ENCODE measurements around the gene RXRA.

GRCh38 chr9:134441227-134442084 is 115.2 kb downstream of the RXRA start:
- no peak for TF ChIP-seq POLR2AphosphoS5 (IDR thresholded peaks at IDR 0.05; ENCODE audit: borderline replicate concordance, low read depth, low read length)
- no peak for TF ChIP-seq EZH2 (IDR thresholded peaks at IDR 0.05)
- TF ChIP-seq FOXP2 (optimal IDR thresholded peaks at IDR 0.05; ENCODE audit: control extremely low read depth, extremely low read length, insufficient read depth) = no peak
